ENCODE results near the gene AKAP9.
"Not testable (repeated sequence)": the region's sequence is repeated elsewhere in the genome, so short reads cannot be mapped to it uniquely, and the experiment has no call there.

AKAP9 gene

GRCh38 chr7:92134271-92135051, 193.8 kb downstream of the AKAP9 start, which contains the start of gene CYP51A1:
Gene CYP51A1 (minus strand): TSS chr7:92134477. CDS start chr7:92134364, 113 bp downstream.
- peak; percentile 92 for DNase-seq (ENCODE audit: low read depth)

DNA sequence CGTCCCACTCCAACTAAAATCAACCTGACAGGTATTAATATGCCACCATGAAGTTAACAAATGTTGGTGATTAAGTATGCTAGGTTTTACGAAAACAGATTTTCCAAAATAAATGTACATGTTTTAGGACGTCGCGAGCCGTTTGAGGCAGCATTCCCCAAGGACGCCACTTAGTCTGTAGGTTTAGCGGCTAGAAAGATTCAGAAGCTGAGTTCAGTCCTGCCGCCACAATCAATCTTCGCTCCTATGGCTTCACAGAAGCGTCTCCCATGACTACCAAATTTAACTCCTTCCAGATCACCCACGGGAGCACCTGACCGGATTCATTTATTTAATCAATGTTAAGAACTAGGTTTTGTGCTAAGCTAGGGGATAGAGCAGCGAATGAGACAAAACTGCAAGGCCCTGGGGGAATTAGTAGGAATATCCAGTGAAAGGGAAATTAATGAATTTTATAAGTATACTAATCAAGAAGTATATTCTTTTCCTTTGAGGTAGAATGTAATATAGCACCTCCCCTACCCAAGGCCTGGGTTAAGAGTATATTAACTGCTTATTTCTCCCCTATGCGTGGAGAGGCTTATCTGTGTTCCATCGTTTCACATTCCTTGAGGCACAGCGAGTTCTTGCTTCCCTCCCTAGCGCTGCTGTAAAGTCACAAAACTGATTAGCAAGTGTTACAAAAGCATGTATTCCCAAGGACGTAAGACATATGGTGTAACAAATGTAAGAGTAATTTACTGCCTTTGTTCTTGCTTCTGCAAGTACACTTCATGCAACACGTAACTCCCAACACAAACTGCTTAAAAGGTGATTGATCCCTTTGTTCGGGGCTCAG, 194.6 kb downstream of the AKAP9 start:
- no peak for DNase-seq (ENCODE audit: low read depth)

DNA sequence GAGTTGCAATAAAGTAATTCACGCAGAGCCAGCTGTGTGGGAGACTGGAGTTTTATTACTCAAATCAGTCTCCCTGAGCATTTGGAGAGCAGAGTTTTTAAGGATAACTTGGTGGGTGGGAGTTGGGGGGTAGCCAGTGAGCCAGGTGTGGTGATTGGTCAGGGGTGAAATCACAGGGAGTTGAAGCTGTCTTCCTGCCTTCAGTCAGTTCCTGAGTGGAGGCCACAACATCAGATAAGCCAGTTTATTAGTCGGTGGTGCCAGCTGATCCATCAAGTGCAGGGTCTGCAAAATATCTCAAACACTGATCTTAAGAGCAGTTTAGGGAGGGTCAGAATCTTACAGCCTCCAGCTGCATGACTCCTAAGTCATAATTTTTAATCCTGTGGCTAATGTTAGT, 196.9 kb downstream of the AKAP9 start:
- DNase-seq (ENCODE audit: low read depth): no peak

DNA sequence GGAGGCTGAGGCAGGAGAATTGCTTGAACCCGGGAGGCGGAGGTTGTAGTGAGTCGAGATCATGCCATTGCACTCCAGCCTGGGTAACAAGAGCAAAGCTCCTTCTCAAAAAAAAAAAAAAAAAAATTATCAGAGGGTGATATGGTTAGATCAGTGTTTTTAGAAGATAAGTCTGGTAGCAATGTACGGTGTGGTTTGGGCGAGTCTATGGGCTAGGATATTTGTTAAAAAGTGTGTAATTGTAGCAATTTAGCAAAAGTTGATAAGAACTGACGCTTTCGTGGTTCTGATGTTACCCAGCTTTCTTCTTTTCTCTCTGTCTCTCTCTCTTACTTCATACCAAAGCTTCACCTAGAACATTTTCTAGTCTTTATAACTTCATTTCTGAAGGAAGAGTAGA, 200.5 kb downstream of the AKAP9 start:
- no peak for DNase-seq (ENCODE audit: low read depth)

- DNase-seq (ENCODE audit: low read depth): not testable (repeated sequence)
These were observed 202.1 kb downstream of the AKAP9 start for GRCh38 chr7:92142791-92143190.

- not testable (repeated sequence) for DNase-seq (ENCODE audit: low read depth)
These were observed 202.7 kb downstream of the AKAP9 start for GRCh38 chr7:92143192-92143880.

DNA sequence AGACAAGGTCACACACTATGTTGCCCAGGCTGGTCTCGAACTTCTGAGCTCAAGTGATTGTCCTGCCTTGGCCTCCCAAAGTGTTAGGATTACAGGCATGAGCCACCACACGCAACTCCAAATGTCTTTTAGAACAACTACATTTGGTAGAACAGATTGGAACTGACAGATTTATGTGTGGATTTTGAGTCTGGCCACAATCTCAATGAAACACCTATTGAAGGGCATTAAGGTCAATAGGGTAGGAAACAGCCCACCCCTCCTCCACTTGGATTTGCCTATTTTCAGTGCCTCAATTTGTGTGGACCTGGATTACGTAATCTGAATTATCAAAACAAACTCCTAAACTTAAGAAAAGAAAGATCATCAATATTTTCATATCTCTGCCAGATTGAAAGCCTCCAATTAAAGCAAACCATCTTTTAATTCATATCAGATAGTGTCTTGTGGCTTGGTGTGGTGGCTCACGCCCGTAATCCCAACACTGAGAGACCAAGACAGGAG, 209.1 kb downstream of the AKAP9 start:
- no peak for DNase-seq (ENCODE audit: low read depth)

DNA sequence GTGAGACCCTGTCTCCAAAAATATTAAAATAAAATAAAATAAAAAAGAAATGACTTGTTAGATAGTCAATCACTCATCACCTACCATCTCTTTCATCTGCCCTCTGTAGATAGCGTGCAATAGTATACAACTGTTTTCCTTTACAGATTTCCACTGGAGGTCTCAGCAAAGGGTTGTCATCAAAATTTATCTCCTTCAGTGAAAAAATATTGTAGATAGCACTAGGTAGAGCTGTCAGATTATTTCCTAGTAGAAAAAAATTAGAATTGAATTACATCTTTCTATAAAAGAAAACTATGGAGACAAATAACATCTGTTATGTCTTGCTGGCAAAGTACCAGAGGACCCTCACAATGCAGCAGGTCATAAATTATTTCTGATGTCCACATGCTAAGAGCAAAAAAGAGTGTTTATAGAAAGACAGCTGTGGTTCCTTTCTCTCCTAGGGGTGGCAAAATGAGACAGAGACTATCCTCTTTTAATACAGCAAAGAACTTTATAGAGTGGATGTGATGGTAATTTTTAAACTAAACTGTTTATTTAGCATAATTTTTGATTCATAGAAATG, 209.9 kb downstream of the AKAP9 start:
- DNase-seq (ENCODE audit: low read depth): no peak

DNA sequence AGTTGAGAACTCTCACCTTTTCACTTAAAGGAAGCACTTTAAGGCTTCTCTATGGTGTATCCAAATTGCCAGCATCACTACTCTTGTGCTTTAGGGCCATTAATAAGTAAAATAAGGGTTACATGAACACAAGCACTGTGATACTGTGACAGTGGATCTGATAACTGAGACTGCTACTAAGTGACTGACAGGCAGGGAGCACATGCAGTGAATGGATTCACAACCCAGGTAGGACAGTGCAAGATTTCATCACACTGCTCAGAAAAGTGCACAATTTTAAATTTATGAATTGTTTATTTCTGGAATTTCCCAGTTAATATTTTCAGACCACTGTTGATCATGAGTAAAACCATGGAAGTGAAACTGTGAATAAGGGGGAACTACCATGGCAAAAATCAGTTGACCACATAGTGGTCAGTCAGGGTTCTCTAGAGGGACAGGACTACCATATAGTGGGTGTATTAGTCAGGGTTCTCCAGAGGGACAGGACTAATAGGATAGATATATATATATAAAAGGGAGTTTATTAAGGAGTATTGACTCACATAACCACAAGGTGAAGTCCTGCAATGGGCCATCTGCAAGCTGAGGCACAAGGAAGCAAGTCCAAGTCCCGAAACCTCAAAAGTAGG, 214.6 kb downstream of the AKAP9 start:
- no peak for DNase-seq (ENCODE audit: low read depth)

DNA sequence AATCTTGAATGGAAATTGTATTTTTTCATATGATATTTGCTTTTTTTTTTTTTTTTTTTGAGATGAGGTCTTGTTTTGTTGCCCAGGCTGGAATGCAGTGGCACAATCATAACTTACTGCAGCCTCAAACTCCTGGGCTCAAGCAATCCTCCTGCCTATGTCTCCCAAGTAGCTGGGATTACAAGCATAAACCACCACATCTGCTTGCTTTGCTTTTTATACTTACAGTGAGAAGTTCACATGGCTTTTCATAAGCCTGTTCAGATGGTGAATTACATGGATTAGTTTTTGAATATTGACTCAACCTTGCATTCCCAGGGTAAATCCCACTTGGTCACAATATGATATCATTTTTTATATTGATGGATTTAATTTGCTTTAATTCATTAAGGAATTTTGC, 216.3 kb downstream of the AKAP9 start:
- no peak for DNase-seq (ENCODE audit: low read depth)

- no peak for DNase-seq (ENCODE audit: low read depth)
These were observed 218.3 kb downstream of the AKAP9 start for GRCh38 chr7:92158660-92159575.
